ENCODE results near the gene FRMPD4.

GRCh38 chrX:12234534-12235329 is 96.5 kb downstream of the FRMPD4 start:
- no peak for TF ChIP-seq CTCF (conservative IDR thresholded peaks at IDR 0.05)
- no peak for TF ChIP-seq ZFX (IDR thresholded peaks at IDR 0.05)
